Measurements from ENCODE around the gene INTS6.

- TF ChIP-seq POLR2A (IDR thresholded peaks at IDR 0.05) (no peak), CTCF (IDR thresholded peaks at IDR 0.05) (no peak)
Observed at GRCh38 chr13:51451134-51451466, 1.7 kb downstream of the INTS6 start.
